Ovary (tissue), 3 donors: ENCODE measurements around the gene CASP10.

Source experiments
- CTCF ChIP-seq, 3 donors: fragments of 450-650 bp in 2 of 3; fragments of 200-600 bp in 1 of 3; IDR thresholded peaks; one replicate each; pipeline versions ENCODE4 v1.5.1 to v1.8.0; 2016 to 2022; ENCODE audit warnings: antibody characterized with exemption in 3 of 3, mild to moderate bottlenecking in 1 of 3
- EP300 ChIP-seq: sonication (generic); formaldehyde crosslinking; IDR thresholded peaks from one replicate; pipeline ENCODE4 v1.6.1; 2017; ENCODE audit warnings: antibody characterized with exemption
- donor health status: DM: no; HTN: no; CAD: no.

- TF ChIP-seq CTCF (IDR thresholded peaks at IDR 0.05) (no peak), EP300 (no peak)
Measured at GRCh38 chr2:201266629-201267028, 83.7 kb downstream of the CASP10 start.
